HG02970 (cell line): ENCODE results near the gene FAM81A.
"Not testable (repeated sequence)": the region's sequence is repeated elsewhere in the genome, so short reads cannot be mapped to it uniquely, and the experiment has no call there.

ENCODE experiments used
- ATAC-seq: cut with Tn5 transposase; IDR thresholded peaks from one replicate; pipeline ENCODE4 v1.9.1; 2021; ENCODE audit warnings: mild to moderate bottlenecking, moderate library complexity, moderate number of reproducible peaks; ENCODE audit not compliant: unreplicated experiment, low FRiP score

FAM81A gene

GRCh38 chr15:59473226-59473625 lies 35.2 kb downstream of the FAM81A start:
- ATAC-seq, result no peak

GRCh38 chr15:59475161-59475560 lies 37.2 kb downstream of the FAM81A start:
- ATAC-seq, result not testable (repeated sequence)

GRCh38 chr15:59484399-59484798 lies 46.4 kb downstream of the FAM81A start:
- ATAC-seq, result no peak

- ATAC-seq, result no peak
Observed at GRCh38 chr15:59485036-59485435, 47.0 kb downstream of the FAM81A start.

GRCh38 chr15:59489485-59489884 lies 51.5 kb downstream of the FAM81A start:
- not testable (repeated sequence) for ATAC-seq

- ATAC-seq, result no peak
Observed at GRCh38 chr15:59491062-59491461, 53.1 kb downstream of the FAM81A start.

- ATAC-seq, result no peak
Observed at GRCh38 chr15:59492389-59493377, 54.7 kb downstream of the FAM81A start.

GRCh38 chr15:59501597-59501996 lies 63.6 kb downstream of the FAM81A start:
- ATAC-seq, result no peak

GRCh38 chr15:59515190-59515589 lies 77.2 kb downstream of the FAM81A start:
- no peak for ATAC-seq

GRCh38 chr15:59516655-59517461 lies 78.9 kb downstream of the FAM81A start:
- ATAC-seq, result no peak

GRCh38 chr15:59519329-59519728 lies 81.3 kb downstream of the FAM81A start:
- no peak for ATAC-seq

- ATAC-seq, result no peak
Observed at GRCh38 chr15:59521443-59521842, 83.5 kb downstream of the FAM81A start.

- no peak for ATAC-seq
Observed at GRCh38 chr15:59522988-59523461, 85.0 kb downstream of the FAM81A start.

- no peak for ATAC-seq
Observed at GRCh38 chr15:59523702-59524101, 85.7 kb downstream of the FAM81A start.

- ATAC-seq, result no peak
Observed at GRCh38 chr15:59524331-59524731, 86.3 kb downstream of the FAM81A start.

GRCh38 chr15:59526466-59526865 lies 88.5 kb downstream of the FAM81A start:
- not testable (repeated sequence) for ATAC-seq

- no peak for ATAC-seq
Observed at GRCh38 chr15:59528429-59528828, 90.4 kb downstream of the FAM81A start.

- no peak for ATAC-seq
Observed at GRCh38 chr15:59528961-59529402, 91.0 kb downstream of the FAM81A start.

GRCh38 chr15:59531066-59531675 lies 93.2 kb downstream of the FAM81A start:
- ATAC-seq, result no peak

GRCh38 chr15:59532770-59533379 lies 94.9 kb downstream of the FAM81A start:
- no peak for ATAC-seq
